Measurements from ENCODE around the gene MPPED2. TPM values are rescaled to one million over a fixed set of nuclear protein-coding genes. Genes with fewer than 3 reads are reported as not detected.

Gene MPPED2
- total RNA-seq, 1 experiment from 2014 or later: 2.4 TPM

- POLR2A ChIA-PET: no interaction called here
- DNase-seq (ENCODE audit: low spot score) (no peak), ATAC-seq (no peak)
- H3K4me1 Mint-ChIP-seq: peaks cover 10% of the 10 kb centered on the region
- H3K27ac Mint-ChIP-seq: no peak overlapping the region
- H3K4me3 Mint-ChIP-seq: no peak overlapping the region
- no peaks in the 10 kb centered on the region for H3K27me3 Mint-ChIP-seq (ENCODE audit: low read depth)
- CTCF ChIA-PET: no interaction called here
- peaks cover 6% of the 10 kb centered on the region; the same call in 1 of the 2 replicates for H3K9me3 Mint-ChIP-seq
- H3K36me3 Mint-ChIP-seq: no peaks in the 10 kb centered on the region
- TF ChIP-seq, protein P1, sequence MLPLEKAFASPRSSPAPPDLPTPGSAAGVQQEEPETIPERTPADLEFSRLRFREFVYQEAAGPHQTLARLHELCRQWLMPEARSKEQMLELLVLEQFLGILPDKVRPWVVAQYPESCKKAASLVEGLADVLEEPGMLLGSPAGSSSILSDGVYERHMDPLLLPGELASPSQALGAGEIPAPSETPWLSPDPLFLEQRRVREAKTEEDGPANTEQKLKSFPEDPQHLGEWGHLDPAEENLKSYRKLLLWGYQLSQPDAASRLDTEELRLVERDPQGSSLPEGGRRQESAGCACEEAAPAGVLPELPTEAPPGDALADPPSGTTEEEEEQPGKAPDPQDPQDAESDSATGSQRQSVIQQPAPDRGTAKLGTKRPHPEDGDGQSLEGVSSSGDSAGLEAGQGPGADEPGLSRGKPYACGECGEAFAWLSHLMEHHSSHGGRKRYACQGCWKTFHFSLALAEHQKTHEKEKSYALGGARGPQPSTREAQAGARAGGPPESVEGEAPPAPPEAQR (CRISPR knock-in tag; IDR thresholded peaks at IDR 0.05): no peak
- TF ChIP-seq NFATC4 (CRISPR knock-in tag; IDR thresholded peaks at IDR 0.05) (no peak), GRHL2 (CRISPR knock-in tag; IDR thresholded peaks at IDR 0.05; ENCODE audit: insufficient replicate concordance, severe bottlenecking) (no peak), MLX (CRISPR knock-in tag; IDR thresholded peaks at IDR 0.05) (no peak), ELF4 (CRISPR knock-in tag; IDR thresholded peaks at IDR 0.05; ENCODE audit: low read depth) (no peak), NR2C2 (CRISPR knock-in tag; IDR thresholded peaks at IDR 0.05) (no peak), TCF7 (CRISPR knock-in tag; IDR thresholded peaks at IDR 0.05; ENCODE audit: low read depth) (no peak), NFYB (CRISPR knock-in tag; conservative IDR thresholded peaks at IDR 0.05; ENCODE audit: low read depth) (no peak), SMAD3 (CRISPR knock-in tag; IDR thresholded peaks at IDR 0.05; ENCODE audit: borderline replicate concordance) (no peak)
- TF ChIP-seq, protein P2, sequence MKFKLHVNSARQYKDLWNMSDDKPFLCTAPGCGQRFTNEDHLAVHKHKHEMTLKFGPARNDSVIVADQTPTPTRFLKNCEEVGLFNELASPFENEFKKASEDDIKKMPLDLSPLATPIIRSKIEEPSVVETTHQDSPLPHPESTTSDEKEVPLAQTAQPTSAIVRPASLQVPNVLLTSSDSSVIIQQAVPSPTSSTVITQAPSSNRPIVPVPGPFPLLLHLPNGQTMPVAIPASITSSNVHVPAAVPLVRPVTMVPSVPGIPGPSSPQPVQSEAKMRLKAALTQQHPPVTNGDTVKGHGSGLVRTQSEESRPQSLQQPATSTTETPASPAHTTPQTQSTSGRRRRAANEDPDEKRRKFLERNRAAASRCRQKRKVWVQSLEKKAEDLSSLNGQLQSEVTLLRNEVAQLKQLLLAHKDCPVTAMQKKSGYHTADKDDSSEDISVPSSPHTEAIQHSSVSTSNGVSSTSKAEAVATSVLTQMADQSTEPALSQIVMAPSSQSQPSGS (CRISPR knock-in tag; IDR thresholded peaks at IDR 0.05; ENCODE audit: borderline replicate concordance, low read depth): no peak
Observed at GRCh38 chr11:30505603-30506002, 80.5 kb downstream of the MPPED2 start.

GRCh38 chr11:30504468-30504867 is 81.7 kb downstream of the MPPED2 start:
- TF ChIP-seq, protein P3, sequence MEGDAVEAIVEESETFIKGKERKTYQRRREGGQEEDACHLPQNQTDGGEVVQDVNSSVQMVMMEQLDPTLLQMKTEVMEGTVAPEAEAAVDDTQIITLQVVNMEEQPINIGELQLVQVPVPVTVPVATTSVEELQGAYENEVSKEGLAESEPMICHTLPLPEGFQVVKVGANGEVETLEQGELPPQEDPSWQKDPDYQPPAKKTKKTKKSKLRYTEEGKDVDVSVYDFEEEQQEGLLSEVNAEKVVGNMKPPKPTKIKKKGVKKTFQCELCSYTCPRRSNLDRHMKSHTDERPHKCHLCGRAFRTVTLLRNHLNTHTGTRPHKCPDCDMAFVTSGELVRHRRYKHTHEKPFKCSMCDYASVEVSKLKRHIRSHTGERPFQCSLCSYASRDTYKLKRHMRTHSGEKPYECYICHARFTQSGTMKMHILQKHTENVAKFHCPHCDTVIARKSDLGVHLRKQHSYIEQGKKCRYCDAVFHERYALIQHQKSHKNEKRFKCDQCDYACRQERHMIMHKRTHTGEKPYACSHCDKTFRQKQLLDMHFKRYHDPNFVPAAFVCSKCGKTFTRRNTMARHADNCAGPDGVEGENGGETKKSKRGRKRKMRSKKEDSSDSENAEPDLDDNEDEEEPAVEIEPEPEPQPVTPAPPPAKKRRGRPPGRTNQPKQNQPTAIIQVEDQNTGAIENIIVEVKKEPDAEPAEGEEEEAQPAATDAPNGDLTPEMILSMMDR (IDR thresholded peaks at IDR 0.05): no peak
- TF ChIP-seq MAX (CRISPR knock-in tag; IDR thresholded peaks at IDR 0.05): no peak
- TF ChIP-seq PRRX2 (CRISPR knock-in tag; IDR thresholded peaks at IDR 0.05): no peak
- no peak for TF ChIP-seq USF1 (CRISPR knock-in tag; IDR thresholded peaks at IDR 0.05)
- no peak for TF ChIP-seq KAT7 (CRISPR knock-in tag; IDR thresholded peaks at IDR 0.05; ENCODE audit: borderline replicate concordance)
- TF ChIP-seq ZNF317 (CRISPR knock-in tag; IDR thresholded peaks at IDR 0.05; ENCODE audit: borderline replicate concordance, low read depth): no peak
- no peak for TF ChIP-seq ELF4 (CRISPR knock-in tag; IDR thresholded peaks at IDR 0.05; ENCODE audit: low read depth)
- TF ChIP-seq RELA (CRISPR knock-in tag; IDR thresholded peaks at IDR 0.05; ENCODE audit: borderline replicate concordance): no peak
- TF ChIP-seq NFYB (CRISPR knock-in tag; conservative IDR thresholded peaks at IDR 0.05; ENCODE audit: low read depth): no peak
- no peak for TF ChIP-seq ZNF512 (CRISPR knock-in tag; IDR thresholded peaks at IDR 0.05; ENCODE audit: borderline replicate concordance)
- H3K4me3 Mint-ChIP-seq: no peak overlapping the region
- no peaks in the 10 kb centered on the region for H3K27me3 Mint-ChIP-seq (ENCODE audit: low read depth)
- no peak for ATAC-seq
- H3K4me1 Mint-ChIP-seq: peaks cover 5% of the 10 kb centered on the region
- H3K36me3 Mint-ChIP-seq: no peaks in the 10 kb centered on the region
- ChIA-PET POLR2A (no interaction called here), CTCF (no interaction called here)
- H3K27ac Mint-ChIP-seq: no peak overlapping the region
- H3K9me3 Mint-ChIP-seq: peaks cover 6% of the 10 kb centered on the region; the same call in 1 of the 2 replicates
- no peak for DNase-seq (ENCODE audit: low spot score)
